ENCODE measurements around the gene DUSP22. TPM values are rescaled to one million over a fixed set of nuclear protein-coding genes. Genes with fewer than 3 reads are reported as not detected.

The DUSP22 gene
- polyA plus RNA-seq, 3 donors: 21.5 to 23.2 (median 22.7) TPM

DNA sequence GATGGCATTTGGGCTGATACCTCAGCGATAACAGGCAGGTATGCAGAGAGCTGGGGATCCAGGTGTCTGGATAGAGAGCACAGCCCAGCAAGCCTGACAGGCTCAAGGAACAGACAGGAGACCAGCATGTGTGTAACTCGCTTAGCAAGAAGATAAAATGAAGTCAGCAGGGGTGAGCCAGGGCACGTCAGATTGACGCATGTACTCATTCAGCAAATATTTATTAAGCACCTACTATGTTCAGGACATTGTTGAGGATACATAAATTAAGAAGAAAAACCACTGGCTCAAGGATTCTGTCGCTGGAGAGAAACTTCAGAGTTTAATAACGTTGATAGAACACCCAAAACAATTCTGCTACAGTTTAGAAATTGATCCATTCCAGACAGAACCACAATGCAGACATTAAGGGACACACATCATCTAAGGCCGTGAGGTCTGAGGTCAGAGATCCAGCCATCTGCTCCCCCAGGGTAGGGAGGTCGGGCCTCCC is 1.0 kb upstream of the DUSP22 start:
- no peak for DNase-seq (ENCODE audit: extremely low read depth in 1 of 11, low read depth in 9 of 11, low spot score in 4 of 11)

DNA sequence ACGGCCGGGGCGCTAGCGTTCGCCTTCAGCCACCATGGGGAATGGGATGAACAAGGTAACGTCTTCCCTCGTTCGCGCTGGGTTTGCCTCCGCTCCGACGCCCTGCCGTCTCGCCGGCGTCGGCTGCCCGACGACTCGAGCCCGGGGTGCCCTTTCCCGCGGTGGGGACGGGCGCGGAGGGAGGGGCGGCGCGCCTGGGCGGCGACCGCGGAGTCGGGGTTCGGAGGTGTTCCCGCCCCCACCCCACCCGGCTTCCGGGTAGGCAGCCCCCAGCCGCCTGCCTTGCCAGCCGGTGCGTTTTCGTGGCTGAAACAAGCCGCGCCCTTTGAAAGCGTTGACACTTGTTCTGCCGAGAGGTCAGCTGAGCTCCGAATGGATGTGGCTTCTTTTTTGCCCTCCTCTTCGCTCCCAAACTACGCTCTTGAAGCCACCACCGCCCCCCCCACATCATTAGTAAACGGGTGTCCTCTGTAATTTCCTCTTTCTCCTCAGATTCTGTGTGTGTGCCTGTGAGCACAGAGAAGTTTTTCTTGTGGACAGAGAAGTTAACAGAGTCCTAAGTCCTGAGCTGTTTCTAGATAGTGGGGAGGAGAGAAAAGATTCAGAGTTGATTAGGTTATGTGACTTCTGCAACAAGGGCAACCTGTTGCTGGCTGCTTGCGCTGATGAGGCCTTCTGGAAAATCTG is 362 bp downstream of the DUSP22 start:
- peak in 2 of 11 donors; percentile 26 to 30 for DNase-seq (ENCODE audit: extremely low read depth in 1 of 11, low read depth in 9 of 11, low spot score in 4 of 11)

DNA sequence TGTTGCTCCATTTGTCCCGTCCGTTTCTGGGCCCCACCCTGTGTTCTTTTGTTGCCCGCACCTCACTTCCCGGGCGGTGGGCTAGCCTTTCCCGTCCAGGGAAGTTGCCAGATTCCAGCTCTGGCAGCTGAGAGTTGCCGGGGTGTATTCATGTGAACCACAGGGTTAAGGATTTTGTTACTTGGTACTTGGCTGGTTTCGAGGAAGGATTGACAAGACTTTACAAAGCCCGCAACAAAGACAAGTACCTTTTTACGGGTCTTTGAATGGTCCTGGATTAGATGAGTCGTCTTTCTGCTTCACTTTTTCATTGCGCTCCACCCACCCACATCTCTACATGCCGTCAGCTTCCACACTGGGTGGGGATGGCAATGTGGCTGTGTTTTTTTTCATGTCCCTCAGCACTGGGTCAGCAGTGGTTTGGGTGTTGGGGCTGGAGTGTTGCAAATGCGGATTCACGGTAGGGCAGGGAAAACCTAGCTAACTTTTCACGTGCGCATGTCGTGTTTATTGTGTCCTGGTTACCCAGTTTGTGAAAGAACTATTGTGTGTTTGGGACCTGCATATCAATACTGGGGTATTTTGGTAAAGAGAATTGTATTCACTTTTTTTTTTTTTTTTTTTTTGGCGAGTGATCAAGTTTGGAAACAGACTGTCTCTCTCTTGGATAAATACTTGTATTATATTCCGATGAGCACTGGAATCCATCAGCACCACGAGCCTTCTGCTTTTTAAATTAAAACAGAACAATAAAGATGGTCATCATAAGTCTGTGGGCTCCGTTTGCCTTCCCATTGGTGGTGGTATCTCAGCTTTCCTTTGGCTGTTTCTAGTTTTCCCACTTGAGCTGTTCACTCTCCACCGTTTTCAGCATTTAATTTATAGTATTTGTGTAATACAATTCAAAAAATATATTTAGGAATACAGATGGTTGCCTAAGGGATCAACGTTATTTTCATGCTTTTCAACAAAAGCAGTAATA is 1.2 kb downstream of the DUSP22 start:
- no peak for DNase-seq (ENCODE audit: extremely low read depth in 1 of 11, low read depth in 9 of 11, low spot score in 4 of 11)

DNA sequence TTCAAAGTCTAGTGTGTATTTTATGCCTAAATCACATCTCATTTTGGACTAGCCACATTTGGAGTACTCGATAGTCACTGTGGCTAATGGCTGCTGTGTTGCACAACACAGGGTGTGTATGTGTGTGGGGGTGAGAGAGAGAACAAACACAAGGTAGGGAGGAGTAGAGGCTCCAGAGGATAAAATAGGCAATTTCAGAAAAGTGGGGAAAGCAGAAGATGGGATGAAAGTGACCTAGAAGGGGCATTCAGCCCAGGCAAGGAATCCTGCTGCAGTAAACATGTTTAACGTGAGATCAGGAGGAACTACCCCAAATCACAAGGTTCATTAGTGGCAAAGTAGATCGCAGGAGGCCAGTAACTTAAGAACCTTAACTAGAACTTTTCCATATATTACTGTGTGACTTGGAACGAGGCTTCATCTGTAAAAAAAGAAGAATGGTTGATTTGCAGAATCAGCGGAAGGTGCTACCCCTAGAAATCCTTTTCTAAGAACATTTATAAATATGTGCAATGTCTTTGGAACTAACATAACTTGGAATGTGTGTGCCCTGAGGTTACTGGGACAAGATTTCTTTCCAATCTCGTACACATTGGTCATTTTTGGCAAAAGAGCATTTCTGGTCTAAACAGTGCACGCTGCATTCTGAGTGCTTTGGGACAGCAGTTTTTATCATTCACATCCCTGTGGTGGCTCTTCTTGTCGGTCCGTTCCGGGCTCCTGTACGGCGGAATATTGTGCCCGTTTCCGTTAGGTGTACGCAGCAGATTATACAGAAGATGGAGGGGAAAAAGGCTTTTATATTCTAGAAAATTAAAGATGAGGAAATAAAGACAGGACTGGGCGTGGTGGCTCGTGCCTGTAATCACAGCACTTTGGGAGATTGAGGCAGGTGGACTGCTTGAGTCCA is 2.6 kb downstream of the DUSP22 start:
- no peak for DNase-seq (ENCODE audit: extremely low read depth in 1 of 11, low read depth in 9 of 11, low spot score in 4 of 11)

DNA sequence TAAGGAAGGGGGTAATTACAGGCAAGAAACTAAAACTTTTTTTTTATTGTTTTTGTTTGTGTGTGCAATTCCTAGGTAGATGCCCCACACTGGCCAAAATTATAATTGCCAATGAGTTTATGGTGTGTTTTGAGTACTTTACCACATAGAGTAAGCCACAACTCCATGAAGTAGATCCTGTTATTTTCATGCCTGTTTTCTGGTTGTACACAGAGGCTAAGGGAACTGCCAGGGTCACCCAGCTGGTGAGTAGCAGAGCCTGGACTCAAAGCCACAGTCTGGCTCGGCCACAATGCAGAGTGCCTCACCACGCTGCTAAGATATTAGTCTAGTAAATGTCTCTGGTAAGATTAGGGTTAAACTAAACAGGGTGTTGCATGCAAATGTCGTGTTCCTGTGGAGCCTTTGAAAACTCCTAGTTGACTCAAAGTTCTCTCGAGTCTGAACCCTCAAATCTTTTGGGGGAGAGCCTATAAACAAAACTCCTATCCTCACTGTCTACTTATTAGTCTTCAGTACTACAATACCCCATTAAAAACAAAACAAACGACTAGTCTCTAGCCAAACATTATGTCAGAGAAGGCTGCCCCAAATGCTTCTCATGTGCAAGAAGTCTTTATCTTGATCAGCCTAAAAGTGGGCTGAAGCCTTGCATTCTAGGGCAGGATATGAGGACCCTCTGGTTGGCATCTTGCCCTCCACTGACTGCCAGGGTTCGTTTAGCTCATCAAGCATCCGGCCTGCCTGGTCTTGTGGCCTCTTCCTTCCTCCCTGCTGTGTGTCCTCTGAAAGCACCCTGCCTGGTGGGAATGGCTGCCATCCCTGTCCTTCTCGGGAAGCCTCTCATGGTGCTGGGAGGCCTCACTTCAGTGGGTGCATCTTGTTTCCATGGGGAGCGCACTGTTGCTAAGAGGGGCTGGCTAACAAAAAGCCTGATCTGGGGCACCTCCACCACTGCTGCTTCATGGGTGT is 4.2 kb downstream of the DUSP22 start:
- DNase-seq (ENCODE audit: extremely low read depth in 1 of 11, low read depth in 9 of 11, low spot score in 4 of 11): no peak

DNA sequence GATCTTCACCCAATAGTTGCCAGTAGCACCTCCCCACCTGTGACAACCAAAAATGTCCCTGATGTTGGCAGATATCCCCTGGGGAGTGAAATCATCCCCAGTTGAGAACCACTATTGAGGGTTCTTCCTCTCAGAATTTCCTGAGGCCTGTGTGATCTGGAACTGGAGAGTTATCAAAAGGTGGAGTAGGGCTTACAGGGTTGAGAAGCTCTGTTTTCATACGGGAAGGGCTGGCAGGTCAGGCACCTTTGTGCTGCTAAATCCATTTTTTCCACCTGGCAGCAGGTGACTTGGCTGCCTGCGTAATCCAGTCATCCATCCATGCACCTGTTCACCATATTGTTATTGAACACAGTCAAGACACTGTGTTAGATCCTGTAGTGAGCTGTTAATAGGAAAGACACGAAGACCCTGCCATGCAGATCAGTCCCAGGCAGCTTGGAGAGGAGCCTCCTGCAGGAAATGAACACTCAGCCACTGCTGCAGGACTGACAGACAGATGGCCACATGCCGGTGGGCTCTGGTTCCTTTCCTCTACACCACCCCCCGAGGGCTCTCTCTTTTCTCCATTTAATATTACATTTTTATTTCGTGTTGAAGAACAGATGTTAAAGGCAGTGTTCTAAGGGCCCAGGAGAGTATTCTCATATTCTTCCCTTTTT is 5.4 kb downstream of the DUSP22 start:
- no peak for DNase-seq (ENCODE audit: extremely low read depth in 1 of 11, low read depth in 9 of 11, low spot score in 4 of 11)

DNA sequence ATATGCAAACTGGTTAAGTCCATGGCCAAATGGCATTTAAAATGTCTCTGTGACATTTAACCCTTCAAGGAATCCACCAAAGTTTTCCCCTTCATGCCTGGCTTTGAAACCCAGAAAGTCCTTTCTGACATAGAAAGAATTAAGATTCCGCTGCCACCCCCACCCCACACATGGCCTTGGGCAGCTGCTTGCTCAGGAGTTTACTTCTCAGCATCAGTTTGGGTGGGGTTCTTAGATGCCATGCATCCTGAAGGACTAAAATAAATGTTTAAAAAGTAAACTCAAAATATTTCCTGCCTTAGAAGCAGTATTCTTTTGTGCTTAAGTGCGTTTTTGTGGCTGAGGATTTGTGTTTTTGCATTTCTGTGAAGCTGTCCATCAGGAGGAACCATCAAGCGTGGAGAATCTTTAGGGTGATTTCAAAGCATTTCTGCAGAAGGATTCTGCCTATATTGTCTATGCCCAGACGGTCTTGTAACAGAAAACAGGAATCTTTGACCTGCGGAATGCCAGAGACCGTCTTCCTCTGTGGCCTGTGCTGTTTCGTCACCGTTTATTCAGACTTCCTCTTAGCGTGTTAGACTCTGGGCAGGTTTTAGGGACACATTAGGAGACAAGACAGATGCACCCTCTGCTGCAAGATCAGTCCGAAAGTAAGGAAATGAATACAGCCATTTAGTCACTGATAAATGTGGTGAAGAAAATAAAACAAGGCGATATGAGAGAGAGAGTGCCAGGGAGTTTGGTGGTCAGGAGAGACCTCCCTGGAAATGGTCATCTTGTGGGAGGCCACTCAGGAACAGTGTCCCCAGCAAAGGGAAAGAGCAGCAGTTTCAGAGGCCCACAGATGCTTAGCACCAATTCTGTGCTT is 6.2 kb downstream of the DUSP22 start:
- no peak for DNase-seq (ENCODE audit: extremely low read depth in 1 of 11, low read depth in 9 of 11, low spot score in 4 of 11)

DNA sequence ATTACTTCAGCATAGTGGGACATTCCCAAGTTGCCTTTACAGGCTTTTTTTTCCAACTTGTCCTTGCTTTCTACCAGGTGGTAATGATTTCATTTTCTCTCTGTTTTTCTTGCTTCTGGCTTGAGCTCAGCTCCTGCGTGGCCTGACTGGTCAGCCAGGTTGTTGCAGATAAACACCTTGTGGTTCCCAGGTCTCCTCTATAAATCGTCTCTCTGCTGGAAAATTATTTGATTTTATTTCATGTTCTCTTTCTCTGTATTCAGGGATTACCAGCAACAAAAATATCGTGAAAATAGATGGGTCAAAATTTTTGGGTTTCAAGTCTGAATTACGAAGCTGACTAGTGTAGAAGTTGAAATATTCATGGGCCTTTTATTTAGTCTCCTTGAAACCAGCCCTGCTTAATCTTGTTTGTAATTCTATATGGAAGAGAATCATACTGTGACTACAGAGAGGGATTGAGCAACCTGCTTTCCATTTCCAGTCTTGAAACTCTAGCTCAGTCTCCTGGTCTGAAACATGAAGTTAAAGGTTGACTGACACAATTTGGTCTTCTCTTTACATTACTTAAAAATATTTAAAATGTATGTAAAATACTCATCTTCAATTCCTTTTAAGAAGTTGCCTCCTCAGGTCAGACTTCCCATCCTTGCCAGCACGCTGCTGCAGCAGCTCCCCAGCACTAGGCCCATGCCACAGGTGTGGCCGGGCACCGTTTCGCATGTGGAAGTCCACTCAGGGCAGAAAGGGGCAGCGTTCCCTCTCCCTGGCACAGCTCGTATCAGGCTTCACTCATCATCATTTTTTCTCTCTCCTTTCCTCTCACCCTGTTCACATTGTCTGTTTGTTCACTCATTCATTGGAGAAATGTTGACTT is 7.1 kb downstream of the DUSP22 start:
- no peak for DNase-seq (ENCODE audit: extremely low read depth in 1 of 11, low read depth in 9 of 11, low spot score in 4 of 11)

DNA sequence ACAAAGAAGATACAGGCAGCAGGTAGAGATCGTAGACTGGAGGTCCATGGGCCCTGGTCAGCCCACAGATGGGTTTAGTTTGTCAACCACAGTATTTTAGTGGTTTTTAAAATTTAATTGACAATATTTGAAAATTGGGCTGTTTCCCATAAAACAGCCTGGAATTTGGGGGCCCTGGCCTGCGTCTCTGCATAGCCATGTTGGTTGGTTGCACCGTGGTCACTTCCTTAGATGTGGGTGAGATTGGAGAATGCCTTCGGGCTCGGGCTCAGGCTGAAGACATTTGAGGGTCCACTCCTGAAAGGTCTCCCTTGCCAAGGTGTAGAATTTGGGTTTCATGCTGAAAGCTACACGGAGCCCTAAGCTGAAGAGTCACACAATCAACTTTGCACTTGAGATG is 7.7 kb downstream of the DUSP22 start:
- no peak for DNase-seq (ENCODE audit: extremely low read depth in 1 of 11, low read depth in 9 of 11, low spot score in 4 of 11)

DNA sequence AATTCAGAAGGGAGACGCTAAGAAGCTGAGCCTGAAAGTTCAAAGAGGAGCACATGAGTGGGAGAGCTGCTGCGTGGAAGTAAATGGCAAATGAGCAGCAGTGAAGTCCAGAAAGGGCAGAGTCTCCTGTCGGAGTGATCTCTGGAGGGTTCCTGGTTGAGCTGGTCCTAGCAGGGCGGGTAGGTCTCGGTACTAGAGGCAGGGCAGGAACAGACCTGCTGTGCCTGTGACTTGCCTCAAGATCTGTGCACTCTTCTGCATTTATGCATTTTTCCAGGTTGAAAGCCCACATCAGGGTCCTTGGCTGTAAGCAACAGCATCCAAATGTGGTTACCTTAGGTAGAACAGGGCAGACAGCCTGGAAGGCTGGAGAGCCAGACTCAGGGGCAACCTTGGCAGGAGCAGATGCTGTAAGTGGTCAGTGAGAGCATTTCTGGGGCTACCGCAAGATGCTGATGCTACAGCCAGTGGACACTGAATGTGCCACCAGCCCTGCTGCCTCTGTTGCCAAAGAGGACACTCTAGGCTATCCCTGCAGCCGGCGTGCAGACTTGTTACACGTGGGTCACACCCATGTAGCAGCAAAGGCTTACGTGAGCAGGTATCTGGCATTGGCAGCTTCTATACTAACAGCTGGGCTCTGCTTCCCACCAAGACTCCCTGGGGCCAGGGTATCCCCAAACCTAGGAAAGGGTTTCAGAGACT is 8.4 kb downstream of the DUSP22 start:
- DNase-seq (ENCODE audit: extremely low read depth in 1 of 11, low read depth in 9 of 11, low spot score in 4 of 11): no peak

DNA sequence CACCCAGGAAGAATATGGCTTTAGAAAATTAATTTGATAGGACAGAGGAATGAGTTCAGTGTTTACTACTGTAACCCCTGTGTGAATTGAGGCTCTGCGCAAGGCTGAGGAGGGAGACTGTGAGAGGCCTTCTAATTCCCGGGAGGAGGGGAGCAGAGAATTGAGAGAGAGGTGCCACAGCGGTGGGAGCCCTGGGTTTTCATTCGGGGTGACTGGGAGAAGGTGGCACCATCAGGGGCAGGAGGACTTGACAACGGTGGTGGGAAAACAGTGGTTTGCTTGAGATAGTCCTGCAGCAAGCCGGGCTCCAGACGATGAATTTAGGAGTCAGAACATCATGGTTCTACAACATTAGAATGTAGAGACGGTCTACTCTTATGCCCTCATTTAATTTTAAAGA is 9.2 kb downstream of the DUSP22 start:
- DNase-seq (ENCODE audit: extremely low read depth in 1 of 11, low read depth in 9 of 11, low spot score in 4 of 11): no peak

DNA sequence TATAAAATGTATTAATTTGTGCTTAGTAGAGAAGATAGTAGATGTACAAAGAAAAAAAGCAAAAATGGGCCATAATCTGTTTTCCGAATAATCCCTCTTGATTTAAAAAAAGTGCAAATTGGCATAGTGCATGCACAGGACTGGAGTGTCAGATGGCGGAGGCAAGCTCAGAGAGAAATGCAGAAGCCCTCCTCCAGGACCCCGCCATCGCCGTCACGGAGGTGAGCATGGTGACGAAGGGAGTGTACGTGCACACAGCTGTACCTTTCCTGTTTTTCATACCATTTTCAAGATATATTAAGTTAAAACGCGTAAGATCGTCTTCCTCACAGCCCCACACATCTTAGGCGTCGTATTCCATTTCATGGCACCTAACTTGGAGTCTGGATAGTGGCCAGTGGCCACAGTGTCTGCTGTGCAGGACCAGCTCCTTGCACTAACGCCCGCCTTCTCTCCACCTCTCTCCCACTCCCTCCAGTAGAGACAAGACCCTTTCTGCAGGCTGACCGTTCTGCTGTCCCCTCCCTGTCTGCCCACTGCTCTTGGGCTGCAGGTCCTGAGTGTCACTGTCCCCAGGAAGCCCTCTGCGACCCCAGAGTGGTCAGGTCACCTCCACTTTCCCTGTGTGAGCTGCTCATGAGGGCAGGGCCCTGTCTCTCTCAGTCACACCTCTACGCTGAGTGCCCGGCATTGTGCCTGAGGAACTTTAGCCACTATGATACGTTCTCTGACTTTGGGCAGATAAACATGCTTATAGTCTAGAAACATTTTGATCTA is 9.8 kb downstream of the DUSP22 start:
- DNase-seq (ENCODE audit: extremely low read depth in 1 of 11, low read depth in 9 of 11, low spot score in 4 of 11): no peak

DNA sequence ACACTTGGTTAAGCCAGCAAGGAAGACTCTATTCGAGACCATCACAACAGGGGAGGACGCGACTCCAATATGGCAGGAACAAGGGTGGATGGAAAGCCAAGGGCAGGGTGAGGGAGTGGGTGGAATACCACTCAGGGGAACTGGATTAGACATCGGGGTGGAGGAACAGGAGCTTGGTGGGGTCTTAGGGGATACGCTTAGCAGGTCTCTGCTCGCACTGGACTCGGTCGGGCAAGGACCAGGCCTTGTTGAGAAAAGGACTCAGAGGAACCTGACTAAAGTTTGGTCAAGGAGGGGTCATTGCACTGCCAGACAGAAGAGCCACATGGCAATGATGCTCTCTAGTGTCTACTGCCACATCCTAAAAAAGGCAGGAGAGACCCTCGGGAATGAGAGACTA is 10.5 kb downstream of the DUSP22 start:
- no peak for DNase-seq (ENCODE audit: extremely low read depth in 1 of 11, low read depth in 9 of 11, low spot score in 4 of 11)

DNA sequence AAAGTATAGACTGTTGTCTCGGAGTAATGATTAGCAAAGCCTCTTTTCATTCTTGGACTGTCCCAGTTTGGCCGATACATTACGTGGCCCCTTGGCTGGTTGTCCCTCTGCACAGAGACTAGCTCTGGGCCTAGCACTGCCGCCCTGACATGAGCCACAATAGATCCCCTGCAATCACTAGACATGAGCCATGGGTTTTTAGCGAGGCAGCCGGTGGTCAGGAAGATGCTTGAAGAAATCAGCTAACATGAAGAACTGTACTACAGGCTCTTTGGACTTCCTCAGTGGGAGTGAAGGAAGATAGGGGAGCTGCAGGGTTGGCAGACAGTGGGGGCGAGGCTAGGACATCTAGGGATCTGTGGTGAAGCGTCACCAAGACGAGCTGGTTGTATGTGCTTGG is 11.0 kb downstream of the DUSP22 start:
- DNase-seq (ENCODE audit: extremely low read depth in 1 of 11, low read depth in 9 of 11, low spot score in 4 of 11): no peak

Measured in renal cortex interstitium (tissue), 11 donors.